Measurements from ENCODE around the gene ZBTB16.

GRCh38 chr11:114200351-114201133 is 141.0 kb downstream of the ZBTB16 start:
- TF ChIP-seq CREB1 (CRISPR knock-in tag; IDR thresholded peaks at IDR 0.05; ENCODE audit: low read depth) (no peak), CTCF (conservative IDR thresholded peaks at IDR 0.05; ENCODE audit: low read depth in 2 of 2) (no peak), EZH2 (IDR thresholded peaks at IDR 0.05; ENCODE audit: low read depth, unreplicated experiment) (no peak), JUNB (IDR thresholded peaks at IDR 0.05; ENCODE audit: unreplicated experiment) (no peak), POLR2AphosphoS5 (IDR thresholded peaks at IDR 0.05; ENCODE audit: low read depth) (no peak), ZNF462 (CRISPR knock-in tag; IDR thresholded peaks at IDR 0.05) (no peak), REST (IDR thresholded peaks at IDR 0.05; ENCODE audit: unreplicated experiment) (no peak), EZH2phosphoT487 (IDR thresholded peaks at IDR 0.05; ENCODE audit: unreplicated experiment) (no peak), NANOG (IDR thresholded peaks at IDR 0.05; ENCODE audit: borderline replicate concordance) (no peak), STAT1 (IDR thresholded peaks at IDR 0.05; ENCODE audit: unreplicated experiment) (no peak), ZNF114 (CRISPR knock-in tag; IDR thresholded peaks at IDR 0.05) (no peak), ZNF331 (CRISPR knock-in tag; IDR thresholded peaks at IDR 0.05; ENCODE audit: low read depth) (no peak), ETS1 (IDR thresholded peaks at IDR 0.05) (no peak)

Measured in GM23338 (cell line).